Nephron (organoid): Measurements from ENCODE around the gene RNF220.

ENCODE experiments used
- H3K27ac Mint-ChIP-seq, 3 experiments: 2 replicates each; pipeline ENCODE4 v1.8.0; 2020; ENCODE audit warnings: mixed read lengths in 3 of 3, mild to moderate bottlenecking in 2 of 3, moderate library complexity in 1 of 3
- H3K27me3 Mint-ChIP-seq: 2 replicates; pipeline ENCODE4 v1.8.0; 2021; ENCODE audit warnings: low read depth, mild to moderate bottlenecking, moderate library complexity, mixed read lengths
- H3K36me3 Mint-ChIP-seq: 2 replicates; pipeline ENCODE4 v1.8.0; 2020; ENCODE audit warnings: low read depth, mixed read lengths
- H3K4me1 Mint-ChIP-seq: 2 replicates; pipeline ENCODE4 v1.8.0; 2020; ENCODE audit warnings: mixed read lengths
- H3K4me3 Mint-ChIP-seq, 3 experiments: 2 replicates each; pipeline ENCODE4 v1.8.0; 2020; ENCODE audit warnings: mild to moderate bottlenecking in 3 of 3, mixed read lengths in 3 of 3, moderate library complexity in 2 of 3
- H3K9me3 Mint-ChIP-seq: 2 replicates; pipeline ENCODE4 v1.8.0; 2020; ENCODE audit warnings: mixed read lengths
- TF ChIP-seq, protein P1 (sequence below), 3 experiments: fragments of 200-600 bp; sonication (generic); IDR thresholded peaks; one replicate each; pipeline ENCODE4 v1.5.0; 2021; ENCODE audit warnings: antibody characterized with exemption in 3 of 3; ENCODE audit not compliant: unreplicated experiment in 3 of 3

Gene RNF220

DNA sequence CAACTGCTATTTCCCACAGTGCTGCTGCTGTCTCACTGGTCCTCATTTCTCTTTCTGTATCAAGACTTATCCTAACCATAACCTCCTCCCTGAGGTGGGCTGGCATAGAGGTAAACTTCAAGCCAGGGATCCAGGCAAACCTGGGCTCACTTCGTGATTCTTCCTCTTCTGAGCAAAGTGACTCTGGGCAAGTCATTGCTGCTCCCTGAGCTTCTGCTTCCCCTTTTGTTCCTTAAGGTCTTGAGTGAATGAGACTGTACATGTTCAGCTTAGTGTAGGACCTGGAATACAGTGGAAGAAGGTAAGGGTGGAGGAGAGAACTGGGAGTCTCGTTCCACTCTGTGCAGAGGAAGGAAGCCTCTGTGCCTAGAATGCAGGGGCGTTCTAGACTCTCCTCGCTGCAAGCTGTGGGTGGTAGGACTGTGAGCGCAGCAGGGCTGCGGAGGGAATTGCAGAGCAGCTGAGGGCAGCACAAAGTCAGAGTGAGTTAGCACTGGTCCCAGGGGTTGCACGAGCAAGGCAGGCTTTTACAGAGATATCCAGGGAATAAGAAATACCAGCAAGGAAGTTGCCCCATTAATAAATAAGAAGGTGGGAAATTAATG is 38.6 kb upstream of the RNF220 start:
- H3K36me3 Mint-ChIP-seq = no peaks in the 10 kb centered on the region
- H3K9me3 Mint-ChIP-seq = no peaks in the 10 kb centered on the region
- no peaks in the 10 kb centered on the region for H3K4me1 Mint-ChIP-seq
- peaks cover 36% of the 10 kb centered on the region for H3K27me3 Mint-ChIP-seq
- H3K4me3 Mint-ChIP-seq = no peak overlapping the region
- no peak overlapping the region for H3K27ac Mint-ChIP-seq
- TF ChIP-seq, protein P1, sequence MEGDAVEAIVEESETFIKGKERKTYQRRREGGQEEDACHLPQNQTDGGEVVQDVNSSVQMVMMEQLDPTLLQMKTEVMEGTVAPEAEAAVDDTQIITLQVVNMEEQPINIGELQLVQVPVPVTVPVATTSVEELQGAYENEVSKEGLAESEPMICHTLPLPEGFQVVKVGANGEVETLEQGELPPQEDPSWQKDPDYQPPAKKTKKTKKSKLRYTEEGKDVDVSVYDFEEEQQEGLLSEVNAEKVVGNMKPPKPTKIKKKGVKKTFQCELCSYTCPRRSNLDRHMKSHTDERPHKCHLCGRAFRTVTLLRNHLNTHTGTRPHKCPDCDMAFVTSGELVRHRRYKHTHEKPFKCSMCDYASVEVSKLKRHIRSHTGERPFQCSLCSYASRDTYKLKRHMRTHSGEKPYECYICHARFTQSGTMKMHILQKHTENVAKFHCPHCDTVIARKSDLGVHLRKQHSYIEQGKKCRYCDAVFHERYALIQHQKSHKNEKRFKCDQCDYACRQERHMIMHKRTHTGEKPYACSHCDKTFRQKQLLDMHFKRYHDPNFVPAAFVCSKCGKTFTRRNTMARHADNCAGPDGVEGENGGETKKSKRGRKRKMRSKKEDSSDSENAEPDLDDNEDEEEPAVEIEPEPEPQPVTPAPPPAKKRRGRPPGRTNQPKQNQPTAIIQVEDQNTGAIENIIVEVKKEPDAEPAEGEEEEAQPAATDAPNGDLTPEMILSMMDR (IDR thresholded peaks at IDR 0.05; ENCODE audit: unreplicated experiment in 3 of 3) = no peak

DNA sequence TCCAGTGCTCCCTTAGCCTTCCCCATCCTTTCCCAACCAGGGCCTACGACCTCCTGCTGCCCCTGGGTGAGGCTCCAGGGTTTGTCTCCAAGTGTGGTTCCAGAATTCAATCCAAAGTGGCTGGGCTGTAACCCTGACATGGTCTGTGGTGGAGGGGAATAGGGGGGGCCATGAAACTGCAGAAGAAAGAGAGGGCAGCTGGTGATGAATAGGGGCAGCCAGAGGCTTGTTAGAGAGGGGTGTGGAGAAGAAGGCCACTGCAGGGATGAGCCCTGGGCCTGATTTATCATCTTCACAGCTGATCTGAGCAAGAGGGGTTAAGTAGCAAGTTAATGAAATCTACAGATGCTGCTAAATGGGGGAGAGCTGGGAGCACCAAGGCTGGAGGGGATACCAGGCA is 37.1 kb upstream of the RNF220 start:
- no peaks in the 10 kb centered on the region for H3K36me3 Mint-ChIP-seq
- no peak overlapping the region for H3K4me3 Mint-ChIP-seq
- peaks cover 32% of the 10 kb centered on the region for H3K27me3 Mint-ChIP-seq
- H3K27ac Mint-ChIP-seq = no peak overlapping the region
- TF ChIP-seq, protein P1 (IDR thresholded peaks at IDR 0.05; ENCODE audit: unreplicated experiment in 3 of 3) = no peak
- H3K4me1 Mint-ChIP-seq = no peaks in the 10 kb centered on the region
- H3K9me3 Mint-ChIP-seq = no peaks in the 10 kb centered on the region

DNA sequence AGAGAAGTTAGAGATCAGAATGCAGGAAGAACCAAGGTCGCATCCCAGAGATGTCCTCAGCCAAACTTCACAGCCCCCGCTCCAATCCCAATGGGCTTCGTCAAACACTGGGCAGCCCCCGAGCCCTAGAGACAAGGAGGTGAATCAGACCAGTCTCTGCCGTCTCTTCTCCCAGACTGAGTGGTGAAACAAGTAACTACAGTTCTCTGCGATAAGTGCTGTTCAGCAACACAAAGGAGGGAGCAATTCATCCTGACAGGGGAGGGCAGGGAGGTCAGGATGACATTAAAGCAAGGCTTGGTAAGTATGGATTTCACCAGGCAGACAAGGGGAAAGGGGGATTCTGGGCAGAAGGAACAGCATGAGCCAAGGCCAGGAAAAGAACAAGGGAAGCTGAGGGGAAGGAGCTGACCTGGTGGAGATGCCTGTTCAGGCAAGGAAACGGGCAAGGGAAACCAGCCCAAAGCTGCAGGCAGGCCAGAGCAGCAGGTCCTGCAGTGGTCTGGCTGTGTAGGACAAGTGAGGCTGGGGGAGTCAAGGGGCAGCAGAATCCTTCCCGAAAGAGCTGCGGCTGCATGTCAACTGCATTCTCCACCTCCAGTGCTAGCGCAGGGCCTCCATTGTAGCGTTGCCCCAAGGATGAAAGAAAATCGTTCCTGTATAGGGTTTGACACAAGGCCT is 36.4 kb upstream of the RNF220 start:
- Mint-ChIP-seq H3K9me3 (no peaks in the 10 kb centered on the region), H3K4me1 (no peaks in the 10 kb centered on the region), H3K36me3 (no peaks in the 10 kb centered on the region), H3K4me3 (no peak overlapping the region), H3K27me3 (peaks cover 32% of the 10 kb centered on the region), H3K27ac (no peak overlapping the region)
- TF ChIP-seq, protein P1 (IDR thresholded peaks at IDR 0.05; ENCODE audit: unreplicated experiment in 3 of 3) = no peak

DNA sequence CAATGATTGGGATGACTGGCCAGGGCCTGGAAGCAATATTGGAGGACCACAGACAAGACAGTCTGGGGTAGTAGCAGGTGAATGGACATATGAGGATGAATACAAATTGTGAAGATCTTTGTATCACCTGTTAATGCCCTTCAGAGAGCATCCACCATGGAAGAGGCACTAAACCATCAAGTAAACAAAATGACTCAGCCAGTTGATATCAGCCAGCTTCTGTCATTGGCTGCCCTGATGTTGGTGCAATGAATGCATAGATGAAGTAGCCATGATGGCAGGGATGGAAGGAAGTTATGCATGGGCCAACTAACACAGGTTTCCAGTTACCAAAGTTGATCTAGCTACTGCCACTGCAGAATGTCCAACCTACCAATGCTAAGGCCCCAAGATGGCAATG is 33.8 kb upstream of the RNF220 start:
- Mint-ChIP-seq H3K36me3 (no peaks in the 10 kb centered on the region), H3K9me3 (no peaks in the 10 kb centered on the region), H3K27ac (no peak overlapping the region), H3K27me3 (peaks cover 22% of the 10 kb centered on the region), H3K4me3 (no peak overlapping the region), H3K4me1 (no peaks in the 10 kb centered on the region)
- TF ChIP-seq, protein P1 (IDR thresholded peaks at IDR 0.05; ENCODE audit: unreplicated experiment in 3 of 3) = no peak

DNA sequence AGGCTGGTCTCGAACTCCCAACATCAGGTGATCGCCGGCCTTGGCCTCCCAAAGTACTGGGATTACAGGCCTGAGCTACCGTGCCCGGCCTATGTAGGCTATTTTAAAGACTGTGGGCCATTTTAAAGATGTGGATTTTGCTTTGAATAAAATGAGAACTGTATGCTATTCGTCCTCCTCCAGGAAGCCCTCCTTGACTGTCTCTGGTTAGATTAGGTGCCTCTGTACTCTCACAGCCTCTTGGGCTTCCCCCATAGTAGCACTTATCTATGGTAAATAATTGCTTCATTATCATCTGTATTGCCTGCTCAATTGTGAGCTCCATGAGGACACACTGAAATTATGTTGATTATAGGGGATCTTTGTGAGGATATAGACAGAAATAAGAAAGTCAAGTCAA is 29.5 kb upstream of the RNF220 start:
- TF ChIP-seq, protein P1 (IDR thresholded peaks at IDR 0.05; ENCODE audit: unreplicated experiment in 3 of 3) = no peak
- no peak overlapping the region for H3K4me3 Mint-ChIP-seq
- no peaks in the 10 kb centered on the region for H3K9me3 Mint-ChIP-seq
- peaks cover 8% of the 10 kb centered on the region for H3K4me1 Mint-ChIP-seq
- no peak overlapping the region for H3K27ac Mint-ChIP-seq
- peaks cover 11% of the 10 kb centered on the region for H3K27me3 Mint-ChIP-seq
- no peaks in the 10 kb centered on the region for H3K36me3 Mint-ChIP-seq
